Fibroblast of mammary gland (primary cell): ENCODE data around the gene PHYHIPL.

Experiments
- DNase-seq: peaks from one replicate; pipeline ENCODE4 v3.0.0-alpha.2; 2010; ENCODE audit warnings: low read depth
- H3K4me3 ChIP-seq: 2 replicates; pipeline ENCODE4 v1.5.1; 2011; ENCODE audit warnings: low read depth, mild to moderate bottlenecking, low read length, moderate library complexity; ENCODE audit not compliant: control insufficient read depth
- CTCF ChIP-seq: conservative IDR thresholded peaks from 2 replicates; pipeline ENCODE4 v1.5.1; 2011; ENCODE audit warnings: low read depth, low read length, inconsistent platforms; ENCODE audit not compliant: control insufficient read depth, insufficient read depth

Gene PHYHIPL

GRCh38 chr10:59134785-59135184 lies 41.7 kb upstream of the PHYHIPL start:
- DNase-seq = no peak
- H3K4me3 ChIP-seq = no peak overlapping the region
- no peak for TF ChIP-seq CTCF

- DNase-seq = no peak
- no peak for TF ChIP-seq CTCF
- H3K4me3 ChIP-seq = no peak overlapping the region
Observed at GRCh38 chr10:59135275-59135674, 41.2 kb upstream of the PHYHIPL start.

- no peak for TF ChIP-seq CTCF
- no peak overlapping the region for H3K4me3 ChIP-seq
- DNase-seq = no peak
Observed at GRCh38 chr10:59138052-59138451, 38.4 kb upstream of the PHYHIPL start.

GRCh38 chr10:59143544-59143943 lies 32.9 kb upstream of the PHYHIPL start:
- no peak overlapping the region for H3K4me3 ChIP-seq
- TF ChIP-seq CTCF = no peak
- DNase-seq = peak; percentile 3

- DNase-seq = no peak
- no peak for TF ChIP-seq CTCF
- H3K4me3 ChIP-seq = no peak overlapping the region
Observed at GRCh38 chr10:59148701-59149100, 27.7 kb upstream of the PHYHIPL start.

- DNase-seq = no peak
- no peak for TF ChIP-seq CTCF
- no peak overlapping the region for H3K4me3 ChIP-seq
Observed at GRCh38 chr10:59155556-59155955, 20.9 kb upstream of the PHYHIPL start.

GRCh38 chr10:59167512-59167911 lies 8.9 kb upstream of the PHYHIPL start:
- H3K4me3 ChIP-seq = no peak overlapping the region
- DNase-seq = no peak
- no peak for TF ChIP-seq CTCF
